Immature natural killer cell (primary cell): Measurements from ENCODE around the gene HEPACAM. TPM values are rescaled to one million over a fixed set of nuclear protein-coding genes. Genes with fewer than 3 reads are reported as not detected.
A peak's percentile ranks its signal among the peaks of the same experiment; 100 is the strongest.

ENCODE experiments used
- DNase-seq, 3 donors: peaks; one replicate each; pipeline ENCODE4 v3.0.0; 2022; ENCODE audit warnings: mixed read lengths in 1 of 3
- H3K27ac Mint-ChIP-seq, 6 donors: one replicate each; pipeline ENCODE4 v1.8.0; 2020; ENCODE audit warnings: mixed read lengths in 6 of 6, mild to moderate bottlenecking in 5 of 6, inconsistent platforms in 4 of 6, moderate library complexity in 3 of 6
- H3K27me3 Mint-ChIP-seq, 3 donors: one replicate each; pipeline ENCODE4 v1.8.0; 2020 to 2021; ENCODE audit warnings: low read depth in 3 of 3, mild to moderate bottlenecking in 3 of 3, mixed read lengths in 3 of 3, moderate library complexity in 3 of 3, inconsistent platforms in 1 of 3
- H3K36me3 Mint-ChIP-seq, 3 donors: one replicate each; pipeline ENCODE4 v1.8.0; 2020; ENCODE audit warnings: mixed read lengths in 3 of 3, inconsistent platforms in 2 of 3, mild to moderate bottlenecking in 2 of 3
- H3K4me1 Mint-ChIP-seq, 2 donors: one replicate each; pipeline ENCODE4 v1.8.0; 2020; ENCODE audit warnings: inconsistent platforms in 2 of 2, mild to moderate bottlenecking in 2 of 2, mixed read lengths in 2 of 2, moderate library complexity in 1 of 2
- H3K4me3 Mint-ChIP-seq, 5 donors: one replicate each; pipeline ENCODE4 v1.8.0; 2020; ENCODE audit warnings: mild to moderate bottlenecking in 5 of 5, mixed read lengths in 5 of 5, inconsistent platforms in 3 of 5, moderate library complexity in 3 of 5
- H3K9me3 Mint-ChIP-seq, 6 donors: one replicate each; pipeline ENCODE4 v1.8.0; 2020; ENCODE audit warnings: mild to moderate bottlenecking in 6 of 6, mixed read lengths in 6 of 6, inconsistent platforms in 4 of 6, moderate library complexity in 3 of 6
- polyA plus RNA-seq, 3 donors: library from polyadenylated mRNA; unstranded; fragments of 300-500 nt; fragmentation: Illumina TruSeq; gene quantifications; one replicate each; pipeline ENCODE4 v1.2.3, GENCODE V29; 2021

Gene HEPACAM
- polyA plus RNA-seq, 3 donors from 2014 or later, result not detected

DNA sequence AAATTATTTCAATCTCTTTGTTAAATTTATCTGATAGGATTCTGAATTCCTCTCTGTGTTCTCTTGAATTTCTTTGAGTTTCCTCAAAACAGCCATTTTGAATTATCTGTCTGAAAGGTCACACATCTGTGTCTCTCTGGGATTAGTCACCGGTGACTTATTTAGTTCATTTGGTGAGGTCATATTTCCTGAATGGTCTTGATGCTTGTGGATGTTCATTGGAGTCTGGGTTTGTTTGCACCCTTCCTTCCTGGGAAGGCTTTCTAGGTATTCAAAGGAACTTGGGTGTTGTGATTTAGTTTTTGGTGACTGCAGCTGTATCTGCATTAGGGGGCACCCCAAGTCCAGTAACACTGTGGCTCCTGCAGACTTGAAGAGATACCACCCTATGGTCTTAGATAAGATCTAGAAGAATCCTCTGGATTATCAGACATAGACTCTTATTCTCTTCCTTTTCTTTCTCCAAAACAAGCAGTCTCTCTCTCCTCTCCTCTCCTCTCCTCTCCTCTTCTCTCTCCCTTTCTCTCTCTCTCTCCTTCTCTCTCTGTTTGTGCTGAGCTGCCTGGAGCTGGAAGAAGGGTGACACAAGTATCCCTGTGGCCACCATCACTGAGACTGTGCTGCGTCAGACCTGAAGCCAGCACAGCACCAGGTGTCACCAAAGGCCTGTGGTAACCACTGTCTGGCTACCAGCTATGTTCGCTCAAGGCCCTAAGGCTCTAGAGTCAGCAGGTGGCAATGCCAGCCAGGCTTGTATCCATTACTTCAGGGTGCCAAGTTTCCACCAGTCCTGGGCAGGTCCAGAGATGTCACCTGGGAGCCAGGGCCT, 20.1 kb downstream of the HEPACAM start:
- H3K4me1 Mint-ChIP-seq, result peaks cover 8 to 11% of the 10 kb centered on the region in 2 donors
- peaks cover 3 to 11% (median 5%) of the 10 kb centered on the region in 3 donors for H3K27me3 Mint-ChIP-seq
- DNase-seq, result no peak
- no peak overlapping the region for H3K27ac Mint-ChIP-seq
- H3K4me3 Mint-ChIP-seq, result no peak overlapping the region
- H3K9me3 Mint-ChIP-seq, result peaks cover 0 to 8% (median 0%) of the 10 kb centered on the region in 6 donors
- peaks cover 0 to 5% (median 4%) of the 10 kb centered on the region in 3 donors for H3K36me3 Mint-ChIP-seq

DNA sequence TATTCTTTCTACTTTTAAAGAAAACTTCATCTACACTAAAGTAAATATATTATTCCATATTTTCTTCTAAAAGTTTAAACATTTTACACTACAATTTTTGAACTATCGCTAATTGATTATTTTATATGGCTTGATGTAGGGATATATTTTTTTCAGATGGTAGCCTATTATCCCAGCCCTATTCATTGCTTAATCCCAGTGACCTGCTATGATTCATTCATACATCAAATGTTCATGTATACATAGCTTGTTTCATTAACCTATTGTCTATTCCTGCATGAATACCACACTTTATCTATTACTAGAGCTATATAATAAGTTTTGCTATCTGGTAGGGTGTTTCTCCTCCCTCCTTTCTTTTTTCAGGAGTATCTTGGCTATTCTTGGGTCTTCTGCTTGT, 33.2 kb downstream of the HEPACAM start:
- peaks cover 0 to 6% of the 10 kb centered on the region in 2 donors for H3K4me1 Mint-ChIP-seq
- H3K27ac Mint-ChIP-seq, result no peak overlapping the region
- no peaks in the 10 kb centered on the region for H3K9me3 Mint-ChIP-seq
- no peak overlapping the region for H3K4me3 Mint-ChIP-seq
- no peak for DNase-seq
- no peaks in the 10 kb centered on the region for H3K36me3 Mint-ChIP-seq
- H3K27me3 Mint-ChIP-seq, result peaks cover 2 to 12% (median 8%) of the 10 kb centered on the region in 3 donors

- Mint-ChIP-seq H3K27ac (no peak overlapping the region), H3K9me3 (no peaks in the 10 kb centered on the region), H3K4me1 (peaks cover 0 to 11% of the 10 kb centered on the region in 2 donors), H3K27me3 (peaks cover 2 to 10% (median 9%) of the 10 kb centered on the region in 3 donors), H3K36me3 (no peaks in the 10 kb centered on the region), H3K4me3 (no peak overlapping the region)
- no peak for DNase-seq
Observed at GRCh38 chr11:124900464-124900863, 35.4 kb downstream of the HEPACAM start.

DNA sequence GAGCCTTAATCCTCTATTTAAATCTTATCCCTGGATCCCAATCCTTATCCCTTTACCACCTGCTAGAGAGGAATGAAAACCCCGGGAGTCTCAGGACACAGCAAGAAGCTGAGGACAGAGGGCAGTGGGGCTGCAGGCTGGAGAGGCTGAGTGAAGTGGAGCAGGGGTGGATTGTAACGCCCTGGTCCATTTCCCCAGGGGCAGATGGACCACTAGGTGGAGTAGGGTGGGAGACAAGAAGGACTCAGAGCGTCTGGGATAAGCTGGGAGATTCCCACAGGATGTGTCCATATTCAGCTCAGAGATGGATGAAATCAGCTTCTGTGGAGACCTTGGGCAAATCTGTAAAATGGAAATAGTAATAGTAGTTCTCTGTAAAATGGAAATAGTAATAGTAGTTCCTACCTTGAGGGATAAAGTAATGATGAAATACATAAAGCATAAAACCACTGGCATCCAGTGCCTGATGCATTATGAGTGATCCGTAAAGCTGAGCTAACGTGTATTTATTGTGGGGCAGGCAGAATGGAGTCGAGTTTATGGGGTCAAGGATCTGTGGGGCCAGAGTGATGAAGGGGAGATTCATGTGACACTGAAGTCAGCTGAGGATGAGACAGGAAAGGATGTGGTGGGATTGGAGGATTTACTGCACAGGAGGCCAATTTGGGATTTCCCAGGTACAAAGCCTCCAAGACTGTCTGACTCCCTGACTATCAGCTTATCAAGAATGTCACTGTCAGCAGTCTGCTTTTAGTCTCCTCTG, 36.3 kb downstream of the HEPACAM start:
- peaks cover 2 to 10% (median 6%) of the 10 kb centered on the region in 3 donors for H3K27me3 Mint-ChIP-seq
- H3K9me3 Mint-ChIP-seq, result no peaks in the 10 kb centered on the region
- no peak overlapping the region for H3K4me3 Mint-ChIP-seq
- H3K27ac Mint-ChIP-seq, result no peak overlapping the region
- no peak for DNase-seq
- H3K36me3 Mint-ChIP-seq, result no peaks in the 10 kb centered on the region
- peaks cover 0 to 11% of the 10 kb centered on the region in 2 donors for H3K4me1 Mint-ChIP-seq

DNA sequence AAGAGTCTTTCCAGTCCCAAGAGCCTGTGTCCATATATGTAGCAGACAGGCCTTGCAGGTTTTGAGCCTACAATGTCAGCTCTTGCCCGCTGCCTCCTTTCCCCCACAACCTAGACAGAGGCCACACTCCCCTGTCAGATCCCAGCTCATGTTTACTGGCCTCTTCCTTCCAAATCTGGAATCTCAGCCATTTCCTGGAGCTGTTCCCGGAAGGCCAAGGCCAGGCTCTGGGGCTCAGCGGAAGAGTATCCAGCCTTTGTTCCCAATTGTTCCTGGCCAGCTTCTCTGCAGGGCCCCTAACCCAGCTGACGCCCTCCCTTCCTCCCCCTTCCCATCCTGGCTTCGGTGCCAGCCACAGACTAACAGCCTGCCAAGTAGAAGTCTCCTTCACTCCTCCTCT, 37.1 kb downstream of the HEPACAM start:
- H3K4me1 Mint-ChIP-seq, result peaks cover 0 to 11% of the 10 kb centered on the region in 2 donors
- no peak for DNase-seq
- H3K9me3 Mint-ChIP-seq, result no peaks in the 10 kb centered on the region
- no peak overlapping the region for H3K4me3 Mint-ChIP-seq
- peaks cover 2 to 10% (median 6%) of the 10 kb centered on the region in 3 donors for H3K27me3 Mint-ChIP-seq
- H3K36me3 Mint-ChIP-seq, result no peaks in the 10 kb centered on the region
- no peak overlapping the region for H3K27ac Mint-ChIP-seq

- Mint-ChIP-seq H3K4me3 (no peak overlapping the region), H3K4me1 (peaks cover 0 to 11% of the 10 kb centered on the region in 2 donors), H3K36me3 (no peaks in the 10 kb centered on the region), H3K27me3 (peaks cover 2 to 10% (median 7%) of the 10 kb centered on the region in 3 donors), H3K9me3 (no peaks in the 10 kb centered on the region), H3K27ac (no peak overlapping the region)
- no peak for DNase-seq
Observed at GRCh38 chr11:124898263-124898680, 37.6 kb downstream of the HEPACAM start.

DNA sequence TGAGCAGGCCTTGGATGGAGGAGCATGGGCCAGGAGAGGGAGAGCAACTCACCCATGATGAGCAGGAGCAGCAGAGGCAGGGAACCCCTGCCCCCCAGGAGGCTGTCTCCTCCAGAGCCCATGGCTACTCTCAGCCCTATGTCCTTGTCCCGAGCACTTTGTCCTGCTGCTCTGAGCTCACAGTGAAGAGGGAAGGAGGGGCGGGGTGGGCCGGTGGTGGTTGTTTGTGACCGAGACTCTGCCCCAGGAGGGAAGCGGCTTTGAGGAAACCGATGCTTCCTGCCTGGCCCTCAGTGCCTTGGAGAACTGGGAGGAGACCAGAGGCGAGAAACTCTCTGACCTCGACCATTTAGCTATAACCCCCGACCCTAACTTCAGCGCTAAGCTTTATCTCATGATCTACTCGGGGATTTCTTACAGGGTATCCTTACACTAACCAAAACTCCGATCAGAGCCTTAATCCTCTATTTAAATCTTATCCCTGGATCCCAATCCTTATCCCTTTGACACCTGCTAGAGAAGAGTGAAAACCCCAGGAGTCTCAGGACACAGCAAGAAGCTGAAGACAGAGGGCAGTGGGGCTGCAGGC, 38.1 kb downstream of the HEPACAM start, which contains the start of gene ROBO4:
ROBO4 (minus strand) TSS at position 192 of the 589 bp plus-strand sequence; CDS start at position 122, 70 bp downstream.
- H3K27me3 Mint-ChIP-seq, result peaks cover 2 to 12% (median 9%) of the 10 kb centered on the region in 3 donors
- H3K4me3 Mint-ChIP-seq, result no peak within 1 kb of the TSS
- H3K4me1 Mint-ChIP-seq, result peaks cover 0 to 11% of the 10 kb centered on the region in 2 donors
- peak within 1 kb of the TSS in 1 of 6 donors; percentile 33 for H3K27ac Mint-ChIP-seq
- no peaks in the 10 kb centered on the region for H3K9me3 Mint-ChIP-seq
- no peak for DNase-seq
- no peaks in the 10 kb centered on the region for H3K36me3 Mint-ChIP-seq

DNA sequence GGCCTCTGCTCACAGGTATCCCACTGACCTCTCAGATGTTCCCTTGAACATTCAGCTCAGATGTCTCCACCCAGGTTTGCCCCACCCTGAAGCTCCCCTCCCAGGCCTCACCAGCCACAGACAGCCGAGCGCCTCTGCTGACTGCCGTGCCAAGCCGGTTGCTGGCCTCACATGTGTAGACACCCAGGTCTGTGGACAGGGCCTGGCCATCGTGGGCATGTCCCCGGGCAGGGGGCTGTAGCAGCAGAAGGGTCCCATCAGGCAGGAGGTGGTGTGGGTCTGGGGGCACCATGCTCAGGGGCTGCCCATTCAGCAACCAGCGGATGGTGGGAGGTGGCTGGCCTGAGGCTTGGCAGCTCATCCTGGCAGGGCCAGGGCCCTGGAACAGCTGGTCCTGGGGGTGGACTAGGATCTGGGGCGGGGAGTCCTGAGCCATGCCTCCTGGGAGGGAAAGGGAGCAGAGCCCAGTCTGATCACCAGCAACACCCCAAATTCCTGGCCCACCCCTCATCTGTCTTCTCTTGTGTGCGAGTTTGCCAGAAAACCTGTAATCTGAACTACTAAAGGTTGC, 38.9 kb downstream of the HEPACAM start:
- DNase-seq, result no peak
- H3K4me1 Mint-ChIP-seq, result peaks cover 0 to 11% of the 10 kb centered on the region in 2 donors
- no peak overlapping the region for H3K27ac Mint-ChIP-seq
- H3K27me3 Mint-ChIP-seq, result peaks cover 2 to 12% (median 9%) of the 10 kb centered on the region in 3 donors
- H3K9me3 Mint-ChIP-seq, result no peaks in the 10 kb centered on the region
- no peak overlapping the region for H3K4me3 Mint-ChIP-seq
- no peaks in the 10 kb centered on the region for H3K36me3 Mint-ChIP-seq

GRCh38 chr11:124896071-124896750, 39.6 kb downstream of the HEPACAM start:
- Mint-ChIP-seq H3K27me3 (peaks cover 0 to 11% (median 5%) of the 10 kb centered on the region in 3 donors), H3K27ac (no peak overlapping the region), H3K4me1 (peaks cover 0 to 11% of the 10 kb centered on the region in 2 donors), H3K9me3 (no peaks in the 10 kb centered on the region), H3K4me3 (no peak overlapping the region), H3K36me3 (no peaks in the 10 kb centered on the region)
- no peak for DNase-seq

DNA sequence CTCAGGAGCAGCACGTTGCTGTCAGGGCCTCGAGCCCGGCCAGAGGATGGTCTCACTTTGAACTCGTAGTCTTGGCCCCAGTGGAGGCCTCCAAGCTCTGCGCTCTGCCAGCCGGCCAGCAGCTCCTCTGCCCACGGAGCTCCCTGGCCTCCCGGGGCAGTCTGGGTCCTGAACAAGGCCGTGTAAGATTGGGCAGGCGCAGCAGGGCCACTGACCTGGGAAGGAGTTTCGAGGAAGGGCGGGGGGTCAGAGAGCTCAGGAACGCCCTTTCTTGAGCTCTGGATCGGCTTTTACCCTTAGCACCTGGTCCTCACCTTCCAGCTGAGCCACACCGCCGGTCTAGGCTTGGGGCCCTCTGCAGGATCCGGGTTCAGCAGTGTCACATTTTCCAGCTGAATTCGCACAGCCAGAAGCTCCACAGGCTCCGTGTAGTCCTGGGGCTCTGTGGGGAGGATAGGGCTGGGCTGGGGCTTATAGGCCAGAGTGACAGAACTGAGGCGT, 40.3 kb downstream of the HEPACAM start:
- H3K4me3 Mint-ChIP-seq, result no peak overlapping the region
- peaks cover 0 to 6% (median 5%) of the 10 kb centered on the region in 3 donors for H3K27me3 Mint-ChIP-seq
- H3K27ac Mint-ChIP-seq, result no peak overlapping the region
- no peaks in the 10 kb centered on the region for H3K36me3 Mint-ChIP-seq
- DNase-seq, result no peak
- H3K4me1 Mint-ChIP-seq, result peaks cover 0 to 11% of the 10 kb centered on the region in 2 donors
- no peaks in the 10 kb centered on the region for H3K9me3 Mint-ChIP-seq

GRCh38 chr11:124894606-124895430, 41.0 kb downstream of the HEPACAM start:
- no peaks in the 10 kb centered on the region for H3K9me3 Mint-ChIP-seq
- no peak overlapping the region for H3K27ac Mint-ChIP-seq
- H3K4me1 Mint-ChIP-seq, result peaks cover 0 to 11% of the 10 kb centered on the region in 2 donors
- H3K36me3 Mint-ChIP-seq, result no peaks in the 10 kb centered on the region
- peaks cover 0 to 6% (median 5%) of the 10 kb centered on the region in 3 donors for H3K27me3 Mint-ChIP-seq
- H3K4me3 Mint-ChIP-seq, result no peak overlapping the region
- no peak for DNase-seq

DNA sequence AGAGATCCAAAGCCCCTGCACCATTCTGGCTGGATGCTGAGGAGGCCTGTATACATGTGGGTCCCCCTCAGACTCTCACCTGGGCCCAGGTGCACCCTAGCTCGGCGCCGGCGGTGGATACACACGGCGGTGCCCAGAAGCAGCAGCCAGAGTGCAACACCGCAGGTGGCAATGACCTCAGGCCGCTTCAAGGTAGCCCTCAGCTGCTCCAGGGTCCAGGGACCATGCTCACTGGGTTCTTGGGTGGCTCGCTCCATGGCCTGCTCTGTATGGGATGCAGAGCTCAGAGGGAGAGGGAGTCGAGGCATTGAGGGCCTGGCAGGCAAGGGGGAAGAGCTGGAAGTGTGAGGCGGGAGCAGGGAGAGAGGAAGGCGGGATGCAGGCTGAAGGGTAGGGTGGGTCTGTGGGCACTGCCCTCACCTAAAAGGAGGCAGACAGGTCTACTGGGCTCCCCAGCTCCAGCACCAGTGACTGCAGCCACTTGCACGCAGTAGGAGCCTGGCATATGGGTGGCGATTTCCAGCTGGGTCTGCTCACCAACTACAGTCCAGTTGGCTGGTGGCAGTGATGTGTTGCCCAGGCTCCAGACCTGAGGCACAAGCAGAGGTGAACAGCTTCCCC, 42.0 kb downstream of the HEPACAM start:
- H3K4me1 Mint-ChIP-seq, result peaks cover 0 to 11% of the 10 kb centered on the region in 2 donors
- H3K4me3 Mint-ChIP-seq, result no peak overlapping the region
- H3K36me3 Mint-ChIP-seq, result no peaks in the 10 kb centered on the region
- no peak for DNase-seq
- H3K27me3 Mint-ChIP-seq, result peaks cover 0 to 5% (median 4%) of the 10 kb centered on the region in 3 donors
- no peaks in the 10 kb centered on the region for H3K9me3 Mint-ChIP-seq
- H3K27ac Mint-ChIP-seq, result no peak overlapping the region
